Activated naive CD4-positive, alpha-beta T cell treated with Interleukin-2 at 50 U/mL for 16 hours (primary cell): Measurements from ENCODE around the gene NUAK2.
"Not testable (repeated sequence)": the region's sequence is repeated elsewhere in the genome, so short reads cannot be mapped to it uniquely, and the experiment has no call there.

Experiments used
- DNase-seq: peaks from one replicate; pipeline ENCODE4 v3.0.0-alpha.2; 2020

The NUAK2 gene

DNA sequence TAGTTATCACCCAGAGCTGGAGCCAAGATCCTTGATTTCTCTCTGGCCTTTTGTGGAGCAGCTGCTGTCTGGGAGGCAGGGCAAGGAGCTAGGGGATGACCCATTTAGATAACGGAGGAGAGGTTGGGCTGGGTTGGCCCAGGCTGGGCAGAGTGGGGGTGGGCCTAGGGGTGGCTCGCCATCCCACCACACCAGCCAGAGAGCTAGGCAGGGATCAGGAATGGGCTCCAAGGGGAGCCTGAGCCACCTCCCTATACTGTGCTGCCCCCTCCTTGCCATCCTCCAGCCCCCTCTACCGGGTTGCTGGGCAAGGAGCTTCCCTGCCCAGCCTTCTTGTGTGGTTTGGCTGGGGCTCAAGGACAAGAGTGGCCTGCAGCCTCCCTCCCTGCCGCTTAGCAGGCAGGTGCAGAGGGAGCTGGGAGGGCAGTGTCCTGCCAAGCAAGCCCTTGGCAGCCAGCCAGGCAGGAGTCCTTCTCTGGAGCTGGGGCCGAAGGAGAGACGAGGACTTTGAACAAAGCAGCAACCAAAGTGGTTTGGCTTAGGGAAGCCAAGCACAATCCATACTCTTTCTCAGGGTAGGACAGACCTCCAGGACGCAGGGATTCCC, 4.1 kb downstream of the NUAK2 start:
- DNase-seq: no peak

DNA sequence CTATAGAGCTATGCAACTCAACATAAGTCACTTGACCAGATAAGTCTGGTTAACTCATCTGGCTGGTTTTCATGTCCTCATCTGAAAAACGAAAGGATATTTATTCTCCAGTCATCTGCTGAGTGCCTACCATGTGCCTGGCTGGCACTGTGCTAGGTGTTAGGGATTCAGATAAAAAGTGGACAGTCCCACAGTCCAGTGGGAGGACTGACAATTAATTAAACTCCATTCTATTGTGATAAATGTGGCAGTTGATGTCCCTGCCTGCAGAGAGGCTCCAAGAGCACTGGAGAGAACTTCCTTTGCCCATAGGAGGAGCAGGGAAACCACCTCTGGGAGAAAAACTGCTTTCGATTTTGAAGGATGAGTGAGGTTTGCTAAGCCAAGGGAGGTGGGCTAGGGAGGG, 5.4 kb downstream of the NUAK2 start:
- no peak for DNase-seq

DNA sequence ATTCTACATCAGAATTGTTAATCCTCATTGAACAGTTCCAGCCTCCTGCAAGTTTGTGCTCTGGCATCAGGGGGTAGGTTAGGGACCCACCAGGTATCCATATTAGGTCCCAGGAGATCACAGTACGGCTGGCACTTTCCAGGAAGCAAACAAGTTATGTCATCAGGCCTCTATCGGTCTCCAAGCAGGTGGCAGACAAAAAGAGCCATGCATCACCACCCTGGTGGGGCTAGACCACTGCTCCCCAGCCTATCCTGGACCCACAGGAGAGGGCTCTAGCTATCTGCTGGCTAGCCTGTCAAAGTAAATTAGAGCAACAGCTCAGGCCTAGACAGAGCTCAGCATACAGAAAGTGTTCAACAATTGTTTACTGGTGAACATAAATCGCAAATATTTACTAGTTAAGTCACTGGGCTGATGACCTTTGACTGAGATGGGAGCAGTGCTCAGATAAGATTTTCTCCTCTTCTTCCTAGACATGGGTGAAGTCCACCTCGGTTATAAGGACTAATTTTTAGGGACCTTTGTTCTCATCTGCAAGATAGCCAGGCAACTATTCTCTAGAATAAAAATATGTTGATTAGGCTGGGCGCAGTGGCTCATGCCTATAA, 6.4 kb downstream of the NUAK2 start:
- no peak for DNase-seq

DNA sequence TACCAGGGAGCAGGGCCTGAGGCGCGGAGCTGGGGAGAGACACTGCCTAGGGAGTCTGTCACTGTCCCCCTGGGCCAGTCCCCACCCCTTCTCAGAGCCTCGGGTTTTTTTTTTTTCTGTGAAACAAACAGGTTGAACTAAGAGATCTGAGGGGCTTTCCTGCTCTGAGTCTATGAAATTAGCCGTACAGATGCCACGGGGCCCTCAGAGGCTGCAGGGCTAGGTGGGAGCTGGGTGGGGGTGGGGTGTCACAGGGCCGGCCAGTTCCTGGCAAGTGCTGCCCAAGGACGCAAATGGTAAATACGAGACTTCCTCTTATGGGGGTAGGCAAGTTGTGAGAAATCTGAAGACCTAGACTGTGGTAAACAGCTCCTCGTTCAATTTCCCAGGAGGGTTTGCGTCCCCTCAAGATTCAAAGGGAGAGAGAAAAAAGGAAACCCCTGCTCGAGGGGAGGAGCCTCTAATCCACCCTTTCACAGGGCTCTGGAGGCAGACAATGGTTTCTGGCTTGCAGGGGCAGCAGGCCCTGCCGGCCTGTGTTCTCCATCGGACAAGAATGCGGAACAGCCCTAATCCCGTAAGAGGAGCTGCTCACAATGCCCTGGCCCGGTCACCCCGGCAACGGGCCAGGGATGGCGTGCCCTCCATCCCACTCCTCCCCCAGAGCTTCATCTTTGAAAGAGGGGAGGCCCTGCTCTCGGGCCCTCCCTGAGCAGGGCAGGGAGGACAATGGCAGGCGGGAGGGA, 7.8 kb downstream of the NUAK2 start:
- peak; percentile 13 for DNase-seq

DNA sequence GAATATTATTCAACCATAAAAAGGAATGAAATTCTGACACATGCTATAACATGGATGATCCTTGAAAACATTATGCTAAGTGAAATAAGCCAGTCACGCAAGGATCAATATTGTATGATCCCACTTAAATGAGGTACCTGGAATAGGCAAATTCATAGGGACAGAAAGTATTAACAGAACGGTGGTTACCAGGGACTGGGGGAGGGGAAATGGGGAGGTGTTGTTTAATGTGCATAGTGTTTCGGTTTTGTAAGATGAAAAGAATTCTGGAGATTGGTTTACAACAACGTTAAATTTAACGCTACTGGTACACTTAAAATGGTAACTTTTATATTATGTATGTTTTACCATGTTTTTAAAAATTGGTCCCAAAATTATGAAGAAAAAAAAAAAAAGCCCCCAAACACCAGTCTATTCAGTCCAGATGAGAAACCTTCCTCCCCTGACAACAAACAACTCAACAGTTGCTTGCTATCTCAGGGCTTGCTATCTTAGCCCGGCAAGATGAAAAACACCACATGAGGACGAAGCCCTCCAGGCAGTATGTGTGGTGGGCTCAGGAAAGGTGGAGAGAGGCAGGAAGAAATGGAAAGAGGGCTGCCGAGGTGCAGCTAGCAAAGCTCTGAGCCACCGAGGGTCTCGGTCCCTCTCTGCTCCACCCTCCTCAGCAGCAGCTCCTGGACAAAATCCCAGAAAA, 8.5 kb downstream of the NUAK2 start:
- DNase-seq: no peak

DNA sequence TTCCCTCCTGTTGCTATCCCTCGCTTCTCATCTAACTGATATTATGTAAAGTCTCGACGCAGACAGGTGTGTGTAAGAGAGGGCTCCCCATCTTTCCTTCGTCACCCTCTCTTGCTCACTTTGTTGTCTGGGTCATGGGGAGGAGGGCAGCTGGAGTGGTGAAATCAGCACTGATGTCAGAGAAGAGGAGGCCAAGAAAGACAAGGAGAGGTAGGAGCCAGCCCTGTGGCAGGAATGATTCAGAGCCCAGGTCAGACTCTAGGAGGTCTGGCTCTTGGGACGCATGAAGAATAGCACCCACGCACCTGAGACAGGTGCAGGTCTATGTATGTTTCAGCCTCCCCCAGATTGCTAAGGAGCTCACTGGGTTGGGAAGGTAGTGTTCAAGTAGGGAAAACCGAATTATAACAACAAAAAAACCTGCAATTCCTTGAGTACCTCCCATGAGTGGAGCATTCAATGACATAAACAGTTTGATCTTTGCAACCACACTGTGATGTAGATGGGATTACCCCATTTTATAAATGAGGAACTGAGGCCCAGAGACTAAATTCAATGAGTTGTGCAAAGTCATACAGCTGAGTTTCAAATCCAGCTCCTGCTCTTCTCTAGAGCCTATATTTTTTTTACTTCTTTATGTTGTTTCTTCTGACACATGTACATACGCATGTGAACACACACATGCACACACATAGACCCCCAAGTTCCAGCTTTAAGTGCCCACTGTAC, 10.4 kb downstream of the NUAK2 start:
- no peak for DNase-seq

DNA sequence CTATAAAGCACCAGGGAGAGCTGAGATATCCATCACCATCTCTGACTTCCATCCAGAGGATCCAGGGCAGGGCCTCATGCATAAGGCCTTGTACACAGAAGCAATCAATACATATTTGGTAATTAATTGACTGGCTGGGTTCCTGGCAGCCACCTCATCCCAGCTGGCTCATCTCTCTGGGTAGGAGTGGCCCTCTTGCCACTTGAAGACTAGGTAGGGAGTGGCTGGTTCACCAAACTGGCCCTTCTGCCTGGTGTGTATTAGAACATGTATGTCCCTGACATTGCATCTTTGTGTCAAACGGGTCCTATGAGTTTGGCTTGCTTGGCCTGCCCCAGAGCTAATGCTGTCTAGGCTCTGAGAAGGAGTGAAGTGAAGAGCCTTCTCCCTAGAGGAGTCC, 11.8 kb downstream of the NUAK2 start:
- DNase-seq: no peak

DNA sequence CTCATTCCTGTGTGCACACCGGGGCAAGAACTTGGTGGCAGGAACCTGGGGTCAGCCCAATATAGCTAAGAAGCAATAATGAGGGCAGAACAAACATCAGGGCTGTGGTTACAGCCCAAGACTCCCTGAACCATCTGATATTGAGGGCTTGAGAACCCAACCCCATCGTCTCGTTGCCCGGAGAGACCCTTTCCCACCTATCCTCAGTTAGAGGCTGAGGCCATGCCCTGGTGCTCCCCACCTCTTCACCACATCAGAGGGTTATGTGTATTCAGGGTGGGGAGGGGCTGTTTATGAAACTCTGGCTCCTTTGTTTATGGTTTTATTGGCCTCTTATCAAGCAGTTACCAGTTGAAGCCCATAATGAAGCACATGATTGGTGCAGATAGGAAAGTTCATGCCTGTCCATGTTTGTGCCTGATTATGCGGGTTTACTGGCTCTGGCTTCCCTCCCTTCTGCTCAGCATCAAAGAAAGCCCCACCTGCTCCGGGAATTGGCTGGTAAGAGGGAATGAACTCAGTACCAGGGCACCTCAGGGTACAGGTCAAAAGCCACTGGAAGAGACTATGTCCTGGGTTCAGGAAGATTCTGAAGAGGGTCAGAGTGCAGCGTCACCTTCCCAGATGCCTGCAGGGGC, 14.5 kb downstream of the NUAK2 start:
- no peak for DNase-seq

DNA sequence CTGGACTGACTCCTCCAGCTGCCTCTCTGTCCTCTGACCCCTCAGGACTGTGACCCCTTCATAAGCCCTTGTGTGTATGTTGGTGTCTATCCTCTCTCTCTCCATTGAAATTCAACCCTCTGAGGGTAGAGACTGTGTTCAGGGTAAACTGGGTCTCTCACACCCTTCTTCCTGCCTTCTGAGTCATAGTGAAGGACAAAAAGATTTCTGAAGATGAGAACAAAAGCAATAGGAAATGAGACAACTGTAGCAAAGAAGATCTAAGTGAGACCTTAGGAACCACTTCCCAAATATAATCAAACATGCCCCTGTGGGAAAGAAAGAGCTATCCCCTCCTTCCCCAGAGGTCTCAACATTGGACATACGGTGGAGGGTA, 16.9 kb downstream of the NUAK2 start:
- no peak for DNase-seq

DNA sequence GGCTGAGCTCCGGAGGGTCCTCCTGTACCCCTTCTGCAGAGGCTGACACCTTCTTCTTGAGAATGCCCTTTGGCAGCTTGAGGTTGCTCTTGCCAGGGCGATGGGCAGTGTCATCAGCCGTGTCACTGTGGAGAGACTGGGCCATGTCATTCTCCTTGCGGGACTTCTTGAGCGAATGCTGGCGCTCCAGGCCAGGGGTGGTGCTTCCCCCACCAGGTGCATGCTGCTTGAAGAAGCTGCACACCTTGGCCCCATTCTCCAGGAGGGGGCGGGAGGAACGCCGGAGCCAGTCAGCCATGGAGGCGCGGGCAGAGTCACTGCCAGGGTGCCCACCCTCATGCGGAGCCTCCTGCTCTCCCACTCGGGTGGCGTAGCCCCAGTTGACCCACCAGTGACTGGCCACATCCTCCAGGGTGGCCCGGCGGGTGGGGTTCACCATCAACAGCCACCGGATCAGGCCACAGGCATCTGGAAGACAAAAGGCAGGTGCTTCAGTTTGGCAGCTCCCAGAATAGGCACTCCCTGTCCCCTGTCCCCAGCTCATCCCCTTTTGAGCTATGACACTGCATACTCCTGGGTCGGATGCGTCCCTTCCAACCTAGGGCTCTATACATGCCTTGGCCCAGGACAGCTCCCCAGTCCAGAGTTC, 17.4 kb downstream of the NUAK2 start:
- DNase-seq: no peak

DNA sequence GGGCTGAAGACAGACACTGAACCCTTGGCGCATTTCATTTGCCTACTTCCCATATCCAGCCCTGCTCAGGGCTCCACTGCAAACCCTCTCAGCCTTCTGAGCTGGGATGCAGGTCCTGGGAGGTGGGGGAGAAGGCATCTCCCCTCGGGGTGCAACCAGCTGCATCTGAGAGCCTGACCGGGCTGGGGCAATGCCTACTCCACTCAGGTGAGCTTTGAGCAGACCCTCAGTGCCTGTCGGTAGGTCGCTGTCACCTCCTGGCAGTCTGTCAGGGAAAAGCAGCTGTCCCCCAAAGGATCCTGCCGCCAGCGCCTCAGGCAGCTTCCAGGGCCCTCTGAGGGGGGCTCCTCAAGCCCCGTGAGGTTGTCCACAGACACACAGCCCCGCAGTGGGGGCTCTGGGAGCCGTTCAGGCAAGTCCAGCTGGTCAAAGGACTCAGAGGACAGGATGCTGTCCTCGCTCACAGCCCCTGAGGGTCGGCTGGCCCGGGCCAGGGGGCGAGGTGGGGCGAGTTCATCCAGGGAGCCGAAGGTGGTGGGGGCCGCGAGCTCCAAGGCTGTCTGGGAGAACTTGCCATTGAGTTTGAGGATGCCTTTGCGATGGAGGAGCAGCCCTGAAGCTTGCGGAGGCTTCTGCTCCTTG, 18.2 kb downstream of the NUAK2 start:
- DNase-seq: no peak

DNA sequence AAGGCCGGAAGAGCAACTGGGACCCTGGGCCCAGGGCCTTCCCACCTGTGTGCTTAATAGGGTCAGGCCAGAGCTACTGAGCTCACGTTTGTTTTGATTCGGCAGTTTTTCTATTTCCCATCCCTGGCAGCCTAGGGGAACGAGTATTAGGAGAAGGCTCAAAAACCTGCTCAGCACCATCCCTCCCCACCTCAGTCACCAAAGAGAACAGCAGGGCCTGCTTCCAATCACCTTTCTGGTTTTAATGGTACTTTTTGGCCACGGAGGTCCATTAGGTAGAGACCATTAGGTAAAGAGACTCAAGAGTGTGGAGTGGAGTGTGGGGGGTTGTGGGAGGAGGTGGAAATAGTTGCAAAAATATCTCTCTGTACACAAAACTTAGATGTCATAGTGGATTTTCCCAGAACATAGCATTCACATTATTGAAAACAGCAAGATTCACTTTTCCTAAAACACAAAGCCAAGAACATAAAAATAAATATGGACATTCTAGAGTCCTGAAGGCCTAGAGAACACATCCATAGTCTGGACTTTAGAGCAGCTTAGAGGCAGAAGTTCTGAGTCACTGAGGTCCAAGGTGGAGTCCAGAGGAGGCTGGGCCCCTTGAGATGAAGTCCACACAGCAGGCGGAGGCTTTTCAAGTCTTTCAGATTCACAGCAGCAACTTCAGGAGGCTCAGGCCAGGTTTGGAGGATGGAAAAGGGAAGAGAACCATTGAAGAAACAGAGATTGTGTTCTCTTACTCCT, 19.5 kb downstream of the NUAK2 start:
- DNase-seq: no peak

DNA sequence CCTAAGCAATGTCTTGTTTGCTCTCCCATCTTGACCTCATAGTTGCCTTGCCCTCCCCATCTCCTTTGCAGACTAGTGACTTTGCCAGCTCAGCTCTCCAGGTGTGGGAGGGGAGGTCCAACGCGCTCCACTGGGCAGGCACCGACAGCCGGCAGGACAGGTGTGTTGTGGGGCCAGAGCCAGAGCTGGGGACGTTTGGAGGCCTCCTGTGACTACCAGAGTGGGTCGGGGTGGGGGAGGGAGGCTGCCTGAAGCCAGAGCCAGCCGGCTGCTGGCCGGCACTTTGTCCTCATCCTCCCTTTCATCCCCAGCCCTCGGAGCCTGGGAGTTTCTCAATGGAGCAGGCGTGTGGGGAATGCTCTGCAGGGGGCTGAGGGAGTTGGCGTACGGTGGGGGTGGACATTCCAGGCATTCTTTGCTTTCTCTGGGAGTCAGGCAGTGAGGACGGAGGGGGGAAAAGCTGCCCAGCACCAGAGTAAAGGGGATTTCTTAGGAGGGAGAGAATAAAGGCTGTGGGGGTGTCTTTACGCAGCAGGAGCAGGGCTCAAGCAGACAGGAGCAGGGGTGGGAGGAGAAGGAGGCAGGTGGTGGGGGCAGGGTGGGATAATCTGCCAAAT, 20.2 kb downstream of the NUAK2 start:
- no peak for DNase-seq

DNA sequence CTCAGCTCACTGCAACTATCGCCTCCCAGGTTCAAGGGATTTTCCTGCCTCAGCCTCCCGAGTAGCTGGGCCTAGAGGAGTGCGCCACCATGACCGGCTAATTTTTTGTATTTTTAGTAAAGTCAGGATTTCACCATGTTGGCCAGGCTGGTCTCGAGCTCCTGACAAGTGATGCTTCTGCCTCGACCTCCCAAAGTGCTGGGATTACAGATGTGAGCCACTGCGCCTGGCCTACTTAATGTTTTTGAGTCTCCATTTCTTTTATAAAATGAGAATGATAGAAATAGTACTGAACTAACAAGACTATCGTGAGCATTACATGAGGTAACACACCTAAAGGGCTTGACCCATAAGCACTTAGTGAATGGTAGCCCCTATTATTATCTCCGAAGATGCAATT, 21.4 kb downstream of the NUAK2 start:
- DNase-seq: no peak

DNA sequence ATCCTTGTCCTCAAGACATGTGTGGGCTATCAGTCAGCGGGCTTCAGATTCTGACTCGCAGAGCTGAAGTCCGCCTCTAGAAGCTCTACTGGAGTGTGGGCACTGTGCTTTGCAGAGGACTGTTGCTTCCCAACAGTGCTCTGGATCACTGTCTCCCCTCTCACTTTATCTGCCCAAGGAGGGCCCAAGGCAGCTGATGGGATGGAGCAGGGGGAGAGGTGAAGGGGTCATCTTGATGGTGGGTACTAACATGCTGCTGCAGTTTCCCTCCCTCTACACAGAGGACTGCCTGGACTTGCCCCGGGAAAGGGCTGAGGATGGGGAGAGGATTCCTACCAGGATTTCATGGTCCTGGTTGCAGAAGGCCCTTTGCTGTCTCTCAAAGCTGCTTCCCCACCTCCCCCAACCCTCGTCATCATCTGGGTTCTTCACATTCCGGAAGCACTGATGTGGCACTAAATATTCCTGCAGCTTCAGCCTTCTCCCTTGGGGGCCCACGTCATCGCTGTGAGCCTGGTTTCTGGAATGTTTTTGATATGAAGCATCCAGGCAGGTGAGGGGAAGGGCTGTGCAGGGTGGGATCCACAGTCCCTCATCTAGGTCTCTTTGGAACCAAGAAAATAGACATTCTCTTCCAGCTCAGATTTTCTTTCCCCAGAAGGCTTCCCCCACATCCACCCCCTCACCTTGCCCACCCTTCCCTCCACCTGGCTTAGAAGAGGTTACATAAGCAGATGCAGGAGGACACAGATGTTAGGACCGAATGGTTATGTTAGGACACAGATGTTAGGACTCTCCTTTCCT, 23.2 kb downstream of the NUAK2 start:
- no peak for DNase-seq

DNA sequence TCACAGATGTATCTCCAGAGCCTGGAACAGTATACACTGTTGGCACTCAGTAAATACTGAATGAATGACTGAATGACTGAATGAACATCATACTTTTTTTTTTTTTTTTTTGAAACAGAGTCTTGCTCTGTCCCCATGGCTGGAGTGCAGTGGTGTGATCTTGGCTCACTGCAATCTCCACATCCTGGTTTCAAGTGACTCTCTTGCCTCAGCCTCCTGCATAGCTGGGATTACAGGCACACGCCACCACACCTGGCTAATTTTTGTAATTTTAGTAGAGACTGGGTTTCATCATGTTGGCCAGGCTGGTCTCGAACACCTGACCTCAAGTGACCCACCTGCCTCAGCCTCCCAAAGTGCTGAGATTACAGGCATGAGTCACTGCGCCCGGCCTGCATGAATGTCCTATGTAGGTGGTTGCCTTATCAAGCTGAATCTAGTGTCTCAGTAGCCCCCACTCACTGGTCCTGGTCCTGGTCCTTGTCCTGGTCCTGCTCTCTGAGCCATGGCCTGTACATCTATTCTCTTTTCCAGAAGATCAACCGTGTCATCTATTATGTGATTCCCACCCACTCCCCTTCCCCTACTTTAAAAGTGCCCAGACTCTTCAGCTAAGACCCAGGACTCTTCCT, 23.9 kb downstream of the NUAK2 start:
- DNase-seq: not testable (repeated sequence)

DNA sequence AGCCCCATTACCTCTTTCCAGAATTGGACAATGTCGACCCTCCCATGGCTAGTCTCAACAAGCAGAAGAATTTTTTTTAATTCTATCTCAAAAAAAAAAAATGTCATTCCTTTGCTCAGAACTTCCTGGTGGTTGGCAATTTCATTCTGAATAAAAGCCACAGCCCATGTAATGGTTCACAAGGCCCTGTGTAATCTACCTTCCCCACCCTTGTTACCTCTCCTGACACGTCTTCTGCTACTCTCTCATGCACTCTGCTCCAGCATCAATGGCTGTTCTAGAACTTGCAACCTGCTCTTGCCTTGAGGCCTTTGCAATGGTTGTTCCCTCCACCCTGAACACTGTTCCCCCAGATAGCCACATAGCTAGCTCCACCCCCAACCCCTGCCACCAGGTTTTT, 25.4 kb downstream of the NUAK2 start:
- DNase-seq: no peak

DNA sequence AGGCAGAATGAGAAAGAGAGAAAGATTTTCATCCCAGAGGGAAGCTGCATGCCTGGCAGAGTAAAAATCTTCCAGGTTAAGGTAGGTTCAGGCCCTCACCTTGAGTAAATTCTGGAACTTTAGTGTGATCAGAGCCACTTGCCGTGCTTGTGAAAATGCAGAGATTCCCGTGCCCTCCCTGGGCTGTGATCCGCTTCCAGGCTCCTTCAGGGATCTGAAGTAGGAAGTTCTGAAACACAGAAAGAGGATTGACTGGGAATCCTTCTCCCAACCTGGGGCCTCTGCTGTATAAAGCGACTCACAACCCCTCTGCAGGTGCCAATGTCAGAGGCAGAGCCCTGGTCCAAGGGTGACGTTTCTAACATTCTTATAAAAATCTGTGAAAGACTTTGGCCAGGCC, 26.6 kb downstream of the NUAK2 start:
- no peak for DNase-seq
